ENCODE measurements around the gene ARID1B. TPM values are rescaled to one million over a fixed set of nuclear protein-coding genes. Genes with fewer than 3 reads are reported as not detected.

The ARID1B gene
- total and polyA plus RNA-seq, 12 donors: 11.2 to 63.2 (median 52.2) TPM

DNA sequence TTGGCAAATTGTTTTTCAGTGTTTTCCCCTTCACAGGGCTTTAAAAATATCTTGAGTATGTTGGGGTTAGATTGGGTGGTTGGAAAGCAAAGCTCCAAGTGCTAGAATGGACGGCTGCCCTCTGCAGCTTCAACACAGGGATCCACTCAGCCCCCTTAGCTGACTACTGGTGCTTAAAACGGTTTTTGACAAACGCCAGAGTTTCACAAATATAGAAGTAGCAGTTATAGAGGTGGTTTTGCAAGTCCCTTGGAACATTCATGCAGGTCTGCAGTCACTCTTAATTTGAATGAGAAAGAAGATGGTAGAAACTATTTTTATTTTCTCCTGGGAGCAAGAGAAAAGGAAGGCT is 175.9 kb downstream of the ARID1B start:
- Histone ChIP-seq H3K27ac (peak overlapping the region in 9 of 10 donors; percentile 8 to 75 (median 36)), H3K9me3 (no peaks in the 10 kb centered on the region), H3K4me3 (peak overlapping the region in 6 of 10 donors; percentile 6 to 23 (median 14)), H3K36me3 (no peaks in the 10 kb centered on the region), H3K27me3 (no peaks in the 10 kb centered on the region), H3K4me1 (peaks cover 15 to 100% (median 86%) of the 10 kb centered on the region in 9 donors)
- intact Hi-C loops (cut with DNase I): loop anchor here in 7 of 10 donors (1.0 to 10.0 kb wide), 9 partner anchors 26 to 268 kb away; partner anchors contain the start of gene ARID1B (in 2 of the 7)
- 10 to 27% methylated on average over 3 of the region's 3 CpGs for WGBS, 2 donors
- DNase-seq (no peak), ATAC-seq (peak in 3 of 8 donors; percentile 4 to 18 (median 4))
- TF ChIP-seq, protein P1, sequence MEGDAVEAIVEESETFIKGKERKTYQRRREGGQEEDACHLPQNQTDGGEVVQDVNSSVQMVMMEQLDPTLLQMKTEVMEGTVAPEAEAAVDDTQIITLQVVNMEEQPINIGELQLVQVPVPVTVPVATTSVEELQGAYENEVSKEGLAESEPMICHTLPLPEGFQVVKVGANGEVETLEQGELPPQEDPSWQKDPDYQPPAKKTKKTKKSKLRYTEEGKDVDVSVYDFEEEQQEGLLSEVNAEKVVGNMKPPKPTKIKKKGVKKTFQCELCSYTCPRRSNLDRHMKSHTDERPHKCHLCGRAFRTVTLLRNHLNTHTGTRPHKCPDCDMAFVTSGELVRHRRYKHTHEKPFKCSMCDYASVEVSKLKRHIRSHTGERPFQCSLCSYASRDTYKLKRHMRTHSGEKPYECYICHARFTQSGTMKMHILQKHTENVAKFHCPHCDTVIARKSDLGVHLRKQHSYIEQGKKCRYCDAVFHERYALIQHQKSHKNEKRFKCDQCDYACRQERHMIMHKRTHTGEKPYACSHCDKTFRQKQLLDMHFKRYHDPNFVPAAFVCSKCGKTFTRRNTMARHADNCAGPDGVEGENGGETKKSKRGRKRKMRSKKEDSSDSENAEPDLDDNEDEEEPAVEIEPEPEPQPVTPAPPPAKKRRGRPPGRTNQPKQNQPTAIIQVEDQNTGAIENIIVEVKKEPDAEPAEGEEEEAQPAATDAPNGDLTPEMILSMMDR (IDR thresholded peaks at IDR 0.05): no peak

DNA sequence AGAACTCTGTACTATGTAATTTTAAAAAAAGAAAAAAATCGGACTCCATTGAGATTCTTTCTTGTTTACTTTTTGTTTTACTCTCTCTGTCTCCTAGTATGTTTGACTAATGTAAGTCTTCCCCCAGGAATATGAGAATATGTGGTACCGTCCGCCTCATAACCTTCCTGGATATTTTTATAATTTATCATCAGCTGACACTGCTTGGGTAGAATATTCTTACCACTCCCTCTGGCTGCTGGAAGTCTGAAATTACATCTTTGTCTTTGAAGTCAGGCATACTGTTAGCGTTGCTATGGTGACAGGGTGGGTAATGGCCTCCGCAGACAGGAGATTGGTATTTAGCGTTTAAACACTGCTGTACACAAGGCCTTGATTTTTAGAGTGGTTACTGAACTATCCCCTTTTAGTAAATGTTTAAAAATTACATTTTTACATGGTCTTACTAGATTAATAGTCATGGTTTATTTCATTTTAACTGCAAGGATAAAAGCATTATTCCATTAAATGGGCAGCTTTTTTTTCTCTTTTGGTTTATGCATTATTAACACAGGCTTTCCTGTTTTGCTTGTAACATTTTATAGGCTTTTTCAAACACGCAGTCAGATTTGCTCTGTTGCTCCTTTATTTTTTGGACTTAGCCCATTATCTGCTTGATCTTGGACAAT is 176.4 kb downstream of the ARID1B start:
- WGBS, 2 donors: 12 to 17% methylated on average over 7 of the region's 7 CpGs
- peak in 1 of 2 donors; percentile 68 for DNase-seq
- Histone ChIP-seq H3K4me1 (peaks cover 15 to 97% (median 87%) of the 10 kb centered on the region in 9 donors), H3K27me3 (no peaks in the 10 kb centered on the region), H3K36me3 (no peaks in the 10 kb centered on the region), H3K4me3 (peak overlapping the region in 6 of 10 donors; percentile 6 to 23 (median 14)), H3K9me3 (no peaks in the 10 kb centered on the region), H3K27ac (peak overlapping the region in 9 of 10 donors; percentile 8 to 75 (median 36))
- peak; percentile 62 to 88 (median 79) for ATAC-seq
- intact Hi-C loops (cut with DNase I): loop anchor here in 7 of 10 donors (1.0 to 10.0 kb wide), 9 partner anchors 27 to 269 kb away; partner anchors contain the start of gene ARID1B (in 2 of the 7)
- TF ChIP-seq, protein P1 (IDR thresholded peaks at IDR 0.05): peak in 7 of 9 donors; percentile 38 to 71 (median 44)

DNA sequence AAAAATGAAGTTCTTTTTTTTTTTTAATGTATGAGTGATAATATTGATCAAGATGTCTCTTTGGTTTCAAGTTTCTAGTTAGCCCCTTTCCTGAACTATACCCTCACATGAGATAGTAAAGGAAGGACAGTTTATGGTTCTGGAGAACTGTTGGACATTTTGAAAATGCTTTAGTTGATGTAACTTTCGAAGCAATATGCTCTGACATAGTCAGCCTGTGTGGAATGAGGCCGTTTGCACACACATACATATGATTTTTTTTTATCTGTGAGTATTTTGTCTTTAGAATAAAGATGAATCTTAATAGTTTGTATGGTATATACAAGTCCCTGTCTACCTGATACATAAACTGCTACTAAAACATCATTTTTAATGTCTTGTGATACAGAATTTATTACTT is 177.0 kb downstream of the ARID1B start:
- TF ChIP-seq, protein P1 (IDR thresholded peaks at IDR 0.05): no peak
- Histone ChIP-seq H3K36me3 (no peaks in the 10 kb centered on the region), H3K27ac (peak overlapping the region in 5 of 10 donors; percentile 3 to 75 (median 33)), H3K4me1 (peaks cover 15 to 91% (median 81%) of the 10 kb centered on the region in 9 donors), H3K4me3 (no peak overlapping the region), H3K9me3 (no peaks in the 10 kb centered on the region), H3K27me3 (no peaks in the 10 kb centered on the region)
- WGBS, 2 donors: 62 to 68% methylated on average over 2 of the region's 2 CpGs
- no peak for ATAC-seq
- no peak for DNase-seq
- intact Hi-C loops (cut with DNase I): loop anchor here in 7 of 10 donors (5.0 to 10.0 kb wide), 6 partner anchors 68 to 269 kb away; partner anchors contain the start of gene ARID1B (in 2 of the 7)

DNA sequence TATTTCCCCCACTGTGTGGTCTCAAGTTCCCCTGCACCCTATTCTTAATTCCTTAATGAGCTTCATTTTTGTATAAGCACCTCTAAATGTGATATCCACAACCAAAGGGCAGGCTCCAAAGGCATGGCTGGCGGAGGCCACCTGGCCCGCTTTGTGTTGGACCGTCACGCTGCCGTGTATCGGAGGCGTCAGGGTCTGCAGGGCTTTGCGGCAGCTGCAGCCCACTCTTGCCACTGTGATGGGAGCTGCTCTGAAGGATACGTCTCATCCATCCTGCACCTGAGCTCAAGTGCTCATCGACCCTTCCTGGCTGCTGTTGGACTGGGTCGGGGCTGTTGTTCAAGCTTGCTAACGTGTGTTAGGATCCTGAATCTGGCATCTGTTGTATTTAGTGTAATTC is 177.6 kb downstream of the ARID1B start:
- Histone ChIP-seq H3K36me3 (no peaks in the 10 kb centered on the region), H3K4me3 (no peak overlapping the region), H3K4me1 (peaks cover 15 to 85% (median 77%) of the 10 kb centered on the region in 9 donors), H3K27me3 (no peaks in the 10 kb centered on the region), H3K9me3 (no peaks in the 10 kb centered on the region), H3K27ac (peak overlapping the region in 5 of 10 donors; percentile 12 to 82 (median 75))
- 87 to 91% methylated on average over 12 of the region's 12 CpGs for WGBS, 2 donors
- intact Hi-C loops (cut with DNase I): loop anchor here in 7 of 10 donors (5.0 to 10.0 kb wide), 8 partner anchors 62 to 393 kb away; partner anchors contain the start of gene ARID1B (in 2 of the 7)
- DNase-seq (no peak), ATAC-seq (peak in 1 of 8 donors; percentile 11)
- TF ChIP-seq, protein P1 (IDR thresholded peaks at IDR 0.05): no peak

Data from heart right ventricle (tissue), 16 donors.